Activated naive CD4-positive, alpha-beta T cell treated with anti-CD3 and anti-CD28 coated beads, Interleukin-2, amount 50 U/mL, for 24 hours (primary cell): Measurements from ENCODE around the gene FLAD1.

ENCODE experiments used
- H3K27ac Mint-ChIP-seq: one replicate; pipeline ENCODE4 v1.8.0; 2021; ENCODE audit warnings: mild to moderate bottlenecking, mixed read lengths
- H3K27me3 Mint-ChIP-seq: one replicate; pipeline ENCODE4 v1.8.0; 2021; ENCODE audit warnings: mixed read lengths
- H3K36me3 Mint-ChIP-seq: one replicate; pipeline ENCODE4 v1.8.0; 2021; ENCODE audit warnings: mixed read lengths
- H3K4me1 Mint-ChIP-seq: one replicate; pipeline ENCODE4 v1.8.0; 2021; ENCODE audit warnings: mixed read lengths
- H3K4me3 Mint-ChIP-seq: one replicate; pipeline ENCODE4 v1.8.0; 2021; ENCODE audit warnings: mild to moderate bottlenecking, mixed read lengths
- H3K9me3 Mint-ChIP-seq: one replicate; pipeline ENCODE4 v1.8.0; 2021; ENCODE audit warnings: mixed read lengths

The FLAD1 gene

GRCh38 chr1:154959426-154959780 is 23.7 kb upstream of the FLAD1 start:
- Mint-ChIP-seq H3K27me3 (no peaks in the 10 kb centered on the region), H3K36me3 (peaks cover 5% of the 10 kb centered on the region), H3K9me3 (no peaks in the 10 kb centered on the region), H3K4me3 (peak overlapping the region; percentile 59), H3K27ac (no peak overlapping the region), H3K4me1 (peaks cover 62% of the 10 kb centered on the region)

GRCh38 chr1:154960446-154961136 is 22.6 kb upstream of the FLAD1 start:
- Mint-ChIP-seq H3K4me3 (peak overlapping the region; percentile 90), H3K36me3 (peaks cover 6% of the 10 kb centered on the region)

GRCh38 chr1:154961207-154962155 is 21.7 kb upstream of the FLAD1 start, which contains the start of gene PYGO2:
TSS of gene PYGO2 (minus strand) at chr1:154961782. CDS start at chr1:154961576, 206 bp downstream.
- Mint-ChIP-seq H3K4me1 (peaks cover 41% of the 10 kb centered on the region), H3K9me3 (no peaks in the 10 kb centered on the region), H3K4me3 (peak within 1 kb of the TSS; percentile 90), H3K27me3 (no peaks in the 10 kb centered on the region), H3K27ac (peak within 1 kb of the TSS; percentile 90), H3K36me3 (peaks cover 7% of the 10 kb centered on the region)

More at GRCh38 chr1:154960446-154961136, 22.6 kb upstream of the FLAD1 start:
- Mint-ChIP-seq H3K27me3 (no peaks in the 10 kb centered on the region), H3K4me1 (peaks cover 50% of the 10 kb centered on the region), H3K27ac (peak overlapping the region; percentile 81), H3K9me3 (no peaks in the 10 kb centered on the region)

DNA sequence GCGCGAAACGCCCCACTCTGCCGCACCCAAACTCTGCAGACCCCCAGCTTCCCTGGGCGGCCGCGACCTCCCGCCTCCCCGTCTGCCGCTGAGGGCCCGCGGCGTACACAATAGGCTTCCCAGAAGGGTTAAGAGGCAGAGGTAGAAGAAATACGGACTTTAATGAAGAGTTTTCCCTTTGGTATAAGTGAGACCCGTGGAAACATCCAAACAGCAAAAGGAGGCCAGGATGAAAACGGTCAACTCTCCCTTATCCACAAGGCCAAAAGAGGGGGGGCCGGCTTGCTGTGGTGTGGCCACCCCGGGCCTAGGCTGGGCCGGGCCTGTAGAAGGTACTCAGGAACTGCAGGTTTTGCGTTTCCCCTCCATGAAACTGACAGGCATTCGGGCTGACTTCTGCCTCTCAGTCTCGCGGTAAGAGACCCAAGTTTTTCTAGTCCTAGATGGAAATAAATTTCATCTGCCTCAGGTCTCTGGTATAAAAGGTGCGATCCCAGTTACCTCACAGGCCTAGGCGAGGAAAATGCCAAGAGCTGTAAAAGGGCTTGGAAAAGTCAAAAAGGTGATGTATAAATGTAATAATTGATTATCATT is 20.9 kb upstream of the FLAD1 start:
- H3K36me3 Mint-ChIP-seq: peaks cover 7% of the 10 kb centered on the region
- peak overlapping the region; percentile 86 for H3K4me3 Mint-ChIP-seq
- H3K9me3 Mint-ChIP-seq: no peaks in the 10 kb centered on the region
- no peaks in the 10 kb centered on the region for H3K27me3 Mint-ChIP-seq
- peak overlapping the region; percentile 90 for H3K27ac Mint-ChIP-seq
- peaks cover 33% of the 10 kb centered on the region for H3K4me1 Mint-ChIP-seq

DNA sequence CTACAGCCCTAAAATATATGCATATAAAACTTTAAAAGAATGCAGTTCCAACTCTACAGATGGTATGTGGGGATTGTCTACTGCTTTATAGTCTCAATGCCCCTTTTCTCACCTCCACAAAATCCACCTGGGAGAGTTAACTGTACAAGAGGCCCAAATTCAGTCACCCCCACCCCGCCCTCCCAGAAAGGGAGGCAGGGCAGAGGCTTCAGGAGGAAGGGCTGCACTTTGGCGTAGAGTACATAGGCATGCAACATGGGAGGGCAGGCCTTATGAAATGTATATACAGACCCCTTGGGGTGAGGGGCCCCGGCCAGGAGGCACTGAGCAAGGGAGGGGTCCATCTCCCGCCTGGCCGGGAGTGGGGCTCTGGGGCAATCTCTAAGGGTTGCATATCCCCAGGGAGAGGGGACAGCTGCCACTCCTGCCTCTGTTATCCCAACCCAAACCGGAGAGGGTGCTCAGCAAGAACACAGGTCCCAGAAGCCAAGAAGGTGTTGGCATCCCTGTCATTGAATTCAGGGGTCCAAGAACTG is 20.3 kb upstream of the FLAD1 start:
- peaks cover 32% of the 10 kb centered on the region for H3K4me1 Mint-ChIP-seq

DNA sequence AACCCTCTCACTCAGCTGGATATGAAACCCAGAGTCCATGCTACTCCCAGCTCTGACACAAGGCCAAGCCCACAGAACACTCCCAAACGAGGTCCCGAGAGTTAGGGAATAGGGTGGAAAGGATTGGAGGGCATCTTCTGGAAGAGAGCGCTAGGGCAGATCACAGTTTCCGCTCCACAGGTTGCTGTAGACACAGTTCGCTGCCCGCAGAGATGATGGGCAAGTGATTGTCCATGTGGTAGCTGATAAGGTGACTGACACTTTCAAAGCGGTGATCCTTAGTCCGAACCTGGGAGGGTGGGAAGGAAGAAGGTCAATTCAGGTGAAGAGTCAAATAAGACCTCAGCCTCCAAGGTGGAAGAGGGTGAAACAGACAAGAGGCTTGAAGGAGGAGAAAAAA is 19.5 kb upstream of the FLAD1 start:
- Mint-ChIP-seq H3K36me3 (peaks cover 5% of the 10 kb centered on the region), H3K4me1 (peaks cover 29% of the 10 kb centered on the region), H3K27me3 (no peaks in the 10 kb centered on the region), H3K9me3 (no peaks in the 10 kb centered on the region), H3K4me3 (no peak overlapping the region), H3K27ac (peak overlapping the region; percentile 43)

More for the DNA sequence above, 20.3 kb upstream of the FLAD1 start:
- Mint-ChIP-seq H3K27me3 (no peaks in the 10 kb centered on the region), H3K9me3 (no peaks in the 10 kb centered on the region), H3K4me3 (peak overlapping the region; percentile 86), H3K27ac (peak overlapping the region; percentile 90), H3K36me3 (peaks cover 7% of the 10 kb centered on the region)

- no peaks in the 10 kb centered on the region for H3K9me3 Mint-ChIP-seq
- no peaks in the 10 kb centered on the region for H3K27me3 Mint-ChIP-seq
- H3K4me1 Mint-ChIP-seq: peaks cover 34% of the 10 kb centered on the region
- peaks cover 5% of the 10 kb centered on the region for H3K36me3 Mint-ChIP-seq
- H3K27ac Mint-ChIP-seq: no peak overlapping the region
- no peak overlapping the region for H3K4me3 Mint-ChIP-seq
Observed at GRCh38 chr1:154964359-154964758, 18.8 kb upstream of the FLAD1 start.

DNA sequence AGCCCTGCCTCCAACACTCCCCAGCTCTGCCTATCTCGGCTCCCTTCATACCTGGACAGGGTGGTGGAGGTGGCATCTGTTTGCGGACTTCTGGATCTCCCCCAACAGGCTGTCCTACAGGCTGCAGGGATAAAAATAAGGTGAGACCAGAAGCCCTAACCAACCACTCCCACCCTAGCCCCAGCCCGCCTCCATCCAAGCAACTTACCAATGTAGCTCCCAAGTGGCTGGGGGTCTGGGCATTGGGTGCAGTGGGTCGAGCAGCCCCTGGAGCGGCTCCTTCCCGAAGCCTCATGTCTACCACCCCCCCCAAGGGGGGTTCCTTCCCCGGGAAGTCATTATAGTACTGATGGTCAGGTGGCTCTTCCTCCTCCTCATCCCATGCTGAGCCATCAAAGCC is 17.0 kb upstream of the FLAD1 start:
- Mint-ChIP-seq H3K4me3 (no peak overlapping the region), H3K9me3 (no peaks in the 10 kb centered on the region), H3K27me3 (no peaks in the 10 kb centered on the region), H3K36me3 (peaks cover 7% of the 10 kb centered on the region), H3K27ac (no peak overlapping the region), H3K4me1 (peaks cover 36% of the 10 kb centered on the region)

DNA sequence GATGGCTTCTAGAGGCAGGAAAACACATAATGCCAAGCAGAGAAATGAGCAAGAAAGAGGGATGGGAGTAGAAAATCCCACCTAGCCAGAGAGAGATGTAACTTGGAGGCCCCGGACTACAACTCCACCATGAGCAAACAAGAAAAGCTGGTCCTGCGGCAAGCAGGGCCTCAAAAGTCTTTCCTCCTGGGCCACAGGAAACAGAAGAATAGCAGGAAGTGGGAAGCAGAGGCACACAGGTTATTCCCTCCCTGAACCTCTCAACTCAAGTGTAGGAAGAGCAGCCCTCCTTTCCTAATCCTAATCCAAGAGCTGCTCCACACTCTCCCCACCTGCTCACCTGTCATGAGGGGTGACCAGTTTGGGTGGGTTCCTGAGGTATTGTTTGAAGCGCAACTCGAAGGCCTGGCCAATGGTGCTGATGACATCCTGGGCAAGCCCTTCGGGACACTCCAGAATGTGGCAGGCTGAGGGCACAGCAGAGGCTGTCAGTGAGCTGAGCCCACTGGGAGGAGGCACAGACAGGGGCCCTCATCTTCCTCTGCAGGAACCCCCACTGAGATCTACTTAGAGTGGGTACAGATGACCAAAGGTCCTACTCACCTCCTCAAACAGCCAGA is 15.7 kb upstream of the FLAD1 start:
- Mint-ChIP-seq H3K4me3 (no peak overlapping the region), H3K9me3 (no peaks in the 10 kb centered on the region), H3K27me3 (no peaks in the 10 kb centered on the region), H3K27ac (no peak overlapping the region), H3K4me1 (peaks cover 43% of the 10 kb centered on the region), H3K36me3 (peaks cover 7% of the 10 kb centered on the region)

- H3K27ac Mint-ChIP-seq: peak overlapping the region; percentile 59
- no peaks in the 10 kb centered on the region for H3K27me3 Mint-ChIP-seq
- H3K4me3 Mint-ChIP-seq: no peak overlapping the region
- no peaks in the 10 kb centered on the region for H3K9me3 Mint-ChIP-seq
- peaks cover 6% of the 10 kb centered on the region for H3K36me3 Mint-ChIP-seq
- H3K4me1 Mint-ChIP-seq: peaks cover 40% of the 10 kb centered on the region
Observed at GRCh38 chr1:154968731-154969130, 14.4 kb upstream of the FLAD1 start.

DNA sequence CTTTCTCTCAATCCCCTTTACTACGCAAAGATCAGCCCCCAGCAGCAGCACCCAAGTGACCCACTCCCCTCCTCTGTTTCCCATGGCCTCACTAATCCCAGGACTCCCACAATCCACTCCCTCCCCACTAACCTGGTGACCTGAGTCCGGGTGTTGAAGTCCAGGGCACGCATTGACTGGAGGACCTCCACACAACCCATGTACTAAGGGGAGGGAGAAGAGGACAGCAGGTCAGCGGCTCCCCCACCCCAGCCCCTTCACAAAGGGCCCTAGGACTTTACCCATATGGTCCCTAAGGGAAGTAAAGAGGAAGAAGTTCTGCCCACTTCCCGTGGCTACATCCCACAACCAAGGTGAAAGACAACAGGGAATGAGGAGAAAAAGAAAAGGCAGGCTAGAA is 13.9 kb upstream of the FLAD1 start:
- Mint-ChIP-seq H3K4me1 (peaks cover 38% of the 10 kb centered on the region), H3K27me3 (no peaks in the 10 kb centered on the region), H3K4me3 (peak overlapping the region; percentile 30), H3K36me3 (peaks cover 4% of the 10 kb centered on the region), H3K9me3 (no peaks in the 10 kb centered on the region), H3K27ac (peak overlapping the region; percentile 79)

DNA sequence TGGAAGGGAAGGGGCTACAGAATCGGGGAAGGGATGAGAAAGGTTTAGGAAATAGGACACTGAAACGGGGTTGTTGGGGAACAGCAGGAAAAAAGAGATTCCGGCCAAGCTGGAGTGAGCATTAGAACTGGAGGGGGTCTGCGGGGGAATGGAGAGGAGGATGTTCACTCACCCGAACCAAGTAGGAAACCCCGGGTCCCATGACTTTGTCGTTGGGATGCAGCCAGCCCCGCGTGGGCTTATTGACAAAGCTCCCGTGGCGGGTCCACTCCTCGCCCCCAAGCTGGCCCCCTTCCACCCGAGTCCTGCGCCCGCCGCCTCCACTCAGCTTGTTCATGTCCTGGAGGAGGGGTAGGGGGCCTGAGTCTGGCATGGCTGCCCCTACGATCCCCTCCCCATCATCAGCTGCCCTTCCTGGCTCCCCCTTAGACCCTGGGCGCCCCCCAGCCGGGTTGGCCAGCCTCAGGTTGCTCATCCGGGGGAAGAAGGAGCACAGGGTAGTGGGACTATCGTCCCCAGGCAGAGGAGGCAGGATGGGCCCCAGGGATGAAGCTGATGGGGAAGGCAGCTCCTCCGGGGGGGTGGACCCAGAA is 13.2 kb upstream of the FLAD1 start:
- H3K4me3 Mint-ChIP-seq: no peak overlapping the region
- no peak overlapping the region for H3K27ac Mint-ChIP-seq
- H3K4me1 Mint-ChIP-seq: peaks cover 38% of the 10 kb centered on the region
- no peaks in the 10 kb centered on the region for H3K9me3 Mint-ChIP-seq
- H3K27me3 Mint-ChIP-seq: no peaks in the 10 kb centered on the region
- peaks cover 4% of the 10 kb centered on the region for H3K36me3 Mint-ChIP-seq

DNA sequence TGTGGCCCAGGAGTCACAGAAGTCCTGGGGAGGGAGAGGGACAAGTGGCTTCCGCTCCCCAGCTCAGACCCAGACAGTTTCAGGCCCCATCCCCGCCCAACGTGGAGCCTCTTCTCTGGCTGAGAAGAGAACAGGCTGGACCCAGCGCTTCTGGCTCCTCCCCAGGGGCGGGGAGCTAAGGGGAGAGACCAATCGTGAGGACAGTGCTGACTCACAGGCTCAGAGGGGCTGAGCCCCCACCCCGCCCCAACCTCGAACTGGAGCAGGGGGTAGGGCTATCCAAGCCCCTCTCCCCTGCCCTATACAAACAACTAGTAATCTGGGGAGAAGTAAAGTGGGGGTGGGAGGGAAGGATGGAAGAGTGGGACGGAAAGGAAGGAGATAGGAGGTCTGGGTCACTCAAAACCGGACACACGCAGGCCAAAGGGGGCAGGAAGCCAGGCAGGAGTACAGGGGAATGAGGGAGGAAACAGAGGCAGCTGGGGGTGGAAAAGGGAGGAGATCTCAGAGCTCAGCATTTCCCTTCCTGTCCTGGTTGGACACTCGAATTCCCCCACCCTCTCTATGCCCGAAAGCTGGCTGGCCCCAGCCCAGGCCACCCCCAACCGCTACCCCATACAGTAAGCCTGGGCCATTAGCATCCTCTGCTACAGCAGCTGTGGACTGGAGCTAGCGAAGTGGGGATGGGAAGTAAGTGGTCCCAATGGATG is 12.4 kb upstream of the FLAD1 start, which contains the start of gene SHC1:
TSS of gene SHC1 (minus strand) at position 117 of the 710 bp plus-strand sequence. CDS start 221 bp downstream, outside the sequence.
- H3K4me1 Mint-ChIP-seq: peaks cover 38% of the 10 kb centered on the region
- no peaks in the 10 kb centered on the region for H3K27me3 Mint-ChIP-seq
- peak within 1 kb of the TSS; percentile 79 for H3K27ac Mint-ChIP-seq
- H3K4me3 Mint-ChIP-seq: peak within 1 kb of the TSS; percentile 40
- no peaks in the 10 kb centered on the region for H3K9me3 Mint-ChIP-seq
- peaks cover 2% of the 10 kb centered on the region for H3K36me3 Mint-ChIP-seq

GRCh38 chr1:154971341-154971998 is 11.7 kb upstream of the FLAD1 start:
- no peaks in the 10 kb centered on the region for H3K9me3 Mint-ChIP-seq
- peak overlapping the region; percentile 13 for H3K27ac Mint-ChIP-seq
- H3K36me3 Mint-ChIP-seq: peaks cover 2% of the 10 kb centered on the region
- H3K4me1 Mint-ChIP-seq: peaks cover 38% of the 10 kb centered on the region
- H3K27me3 Mint-ChIP-seq: no peaks in the 10 kb centered on the region
- H3K4me3 Mint-ChIP-seq: peak overlapping the region; percentile 40
